HepG2 (cell line): ENCODE measurements around the gene ARMH3.

ENCODE experiments used
- PRDM15 ChIP-seq: sonication (generic); formaldehyde crosslinking; IDR thresholded peaks from 2 replicates; pipeline ENCODE4 v1.4.0; 2020; ENCODE audit warnings: missing genetic modification reagents
- RNF2 ChIP-seq: fragments of 450-650 bp; conservative IDR thresholded peaks from 2 replicates; pipeline ENCODE4 v1.6.1; 2016; ENCODE audit warnings: low read depth
- USF2 ChIP-seq, 2 experiments: sonication (generic) in 1 of 2; formaldehyde crosslinking in 1 of 2; IDR thresholded peaks; 2 replicates each; pipeline versions ENCODE4 v1.5.1 to v1.6.1; 2011 to 2020; ENCODE audit warnings: borderline replicate concordance in 1 of 2, low read depth in 1 of 2, low read length in 1 of 2, mild to moderate bottlenecking in 1 of 2, missing genetic modification reagents in 1 of 2, moderate library complexity in 1 of 2
- ZNF597 ChIP-seq: sonication (generic); formaldehyde crosslinking; IDR thresholded peaks from 2 replicates; pipeline ENCODE4 v1.5.0; 2020; ENCODE audit warnings: missing genetic modification reagents

GRCh38 chr10:102010961-102011360 is 45.0 kb downstream of the ARMH3 start:
- no peak for TF ChIP-seq PRDM15 (CRISPR knock-in tag)
- TF ChIP-seq ZNF597: no peak
- TF ChIP-seq RNF2: no peak
- TF ChIP-seq USF2 (IDR thresholded peaks at IDR 0.05; ENCODE audit: low read depth, low read length): no peak
- TF ChIP-seq USF2 (CRISPR knock-in tag; IDR thresholded peaks at IDR 0.05; ENCODE audit: borderline replicate concordance): no peak
